Fibroblast of pulmonary artery (primary cell): ENCODE data around the gene CELF4.

ENCODE experiments used
- DNase-seq: peaks from one replicate; pipeline ENCODE4 v3.0.0-alpha.2; 2010; ENCODE audit warnings: low read depth
- H3K4me3 ChIP-seq: replicated peaks from 2 replicates; pipeline ENCODE4 v1.5.1; 2011; ENCODE audit warnings: low read depth, mild to moderate bottlenecking, control low read depth, low read length, moderate library complexity
- TF ChIP-seq, protein P1 (sequence below): IDR thresholded peaks from 2 replicates; pipeline ENCODE4 v1.5.1; 2011; ENCODE audit warnings: mild to moderate bottlenecking, control low read depth, low read length, inconsistent platforms; ENCODE audit errors: missing control alignments

The CELF4 gene

DNA sequence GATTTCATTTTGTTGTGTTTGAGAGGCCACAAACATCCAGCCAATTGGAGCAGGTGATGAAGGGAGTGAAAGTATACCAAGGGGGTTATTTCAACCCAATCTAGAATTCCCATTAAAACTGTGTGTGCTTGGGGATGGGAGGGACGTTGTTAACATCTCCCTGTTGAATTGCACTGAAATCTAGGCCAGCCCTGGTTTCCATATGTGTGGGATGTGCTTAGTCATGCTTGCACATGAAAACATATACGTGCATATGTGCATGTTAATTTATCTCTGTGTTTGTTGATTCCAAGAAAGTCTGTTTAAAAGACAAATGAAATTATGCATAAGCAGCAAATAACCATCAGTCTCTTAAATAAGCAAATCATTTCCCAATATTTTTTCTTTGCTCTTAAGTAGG is 5.6 kb downstream of the CELF4 start:
- DNase-seq, result no peak

DNA sequence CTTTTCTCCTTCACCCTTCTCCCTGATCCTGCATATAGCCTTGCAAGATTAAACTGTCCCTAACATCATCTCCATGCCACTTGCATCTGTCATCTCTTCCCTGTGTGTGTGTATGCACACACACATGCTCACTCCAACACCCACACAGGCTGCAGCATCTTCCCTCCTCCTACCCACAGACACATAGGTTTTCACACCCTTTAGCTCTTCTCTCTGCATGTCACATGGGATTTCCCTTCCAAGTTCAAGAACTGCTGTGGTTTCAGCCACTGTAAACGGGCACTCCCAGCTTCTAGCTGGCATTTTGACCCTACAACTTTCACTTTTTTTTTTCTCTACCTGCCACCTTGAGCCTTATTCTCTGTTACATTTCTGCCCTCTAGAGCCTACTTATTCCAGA is 6.4 kb downstream of the CELF4 start:
- no peak for DNase-seq
- TF ChIP-seq, protein P1, sequence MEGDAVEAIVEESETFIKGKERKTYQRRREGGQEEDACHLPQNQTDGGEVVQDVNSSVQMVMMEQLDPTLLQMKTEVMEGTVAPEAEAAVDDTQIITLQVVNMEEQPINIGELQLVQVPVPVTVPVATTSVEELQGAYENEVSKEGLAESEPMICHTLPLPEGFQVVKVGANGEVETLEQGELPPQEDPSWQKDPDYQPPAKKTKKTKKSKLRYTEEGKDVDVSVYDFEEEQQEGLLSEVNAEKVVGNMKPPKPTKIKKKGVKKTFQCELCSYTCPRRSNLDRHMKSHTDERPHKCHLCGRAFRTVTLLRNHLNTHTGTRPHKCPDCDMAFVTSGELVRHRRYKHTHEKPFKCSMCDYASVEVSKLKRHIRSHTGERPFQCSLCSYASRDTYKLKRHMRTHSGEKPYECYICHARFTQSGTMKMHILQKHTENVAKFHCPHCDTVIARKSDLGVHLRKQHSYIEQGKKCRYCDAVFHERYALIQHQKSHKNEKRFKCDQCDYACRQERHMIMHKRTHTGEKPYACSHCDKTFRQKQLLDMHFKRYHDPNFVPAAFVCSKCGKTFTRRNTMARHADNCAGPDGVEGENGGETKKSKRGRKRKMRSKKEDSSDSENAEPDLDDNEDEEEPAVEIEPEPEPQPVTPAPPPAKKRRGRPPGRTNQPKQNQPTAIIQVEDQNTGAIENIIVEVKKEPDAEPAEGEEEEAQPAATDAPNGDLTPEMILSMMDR, result no peak
- no peak overlapping the region for H3K4me3 ChIP-seq

More for the DNA sequence above, 5.6 kb downstream of the CELF4 start:
- no peak overlapping the region for H3K4me3 ChIP-seq
- TF ChIP-seq, protein P1, result no peak

DNA sequence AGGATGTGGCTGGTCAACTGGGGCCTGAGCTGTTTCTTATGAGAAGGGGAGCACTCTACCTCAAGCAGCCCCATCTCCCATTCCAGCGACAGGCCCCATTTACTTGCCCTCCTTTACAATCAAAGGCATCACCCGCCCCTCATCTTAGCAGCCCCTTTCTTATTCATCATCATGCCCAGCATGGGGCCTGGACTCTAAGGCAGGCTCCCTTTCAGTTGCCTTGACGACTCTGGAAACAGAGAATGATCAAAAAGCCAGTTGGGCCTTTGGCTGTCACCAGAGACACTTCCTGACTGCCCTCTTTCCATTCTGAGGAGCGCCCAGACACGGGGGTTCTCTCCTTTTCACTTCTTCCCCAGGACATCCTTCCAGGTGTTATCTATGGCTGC is 11.2 kb downstream of the CELF4 start:
- no peak for DNase-seq
- no peak overlapping the region for H3K4me3 ChIP-seq
- TF ChIP-seq, protein P1, result no peak

DNA sequence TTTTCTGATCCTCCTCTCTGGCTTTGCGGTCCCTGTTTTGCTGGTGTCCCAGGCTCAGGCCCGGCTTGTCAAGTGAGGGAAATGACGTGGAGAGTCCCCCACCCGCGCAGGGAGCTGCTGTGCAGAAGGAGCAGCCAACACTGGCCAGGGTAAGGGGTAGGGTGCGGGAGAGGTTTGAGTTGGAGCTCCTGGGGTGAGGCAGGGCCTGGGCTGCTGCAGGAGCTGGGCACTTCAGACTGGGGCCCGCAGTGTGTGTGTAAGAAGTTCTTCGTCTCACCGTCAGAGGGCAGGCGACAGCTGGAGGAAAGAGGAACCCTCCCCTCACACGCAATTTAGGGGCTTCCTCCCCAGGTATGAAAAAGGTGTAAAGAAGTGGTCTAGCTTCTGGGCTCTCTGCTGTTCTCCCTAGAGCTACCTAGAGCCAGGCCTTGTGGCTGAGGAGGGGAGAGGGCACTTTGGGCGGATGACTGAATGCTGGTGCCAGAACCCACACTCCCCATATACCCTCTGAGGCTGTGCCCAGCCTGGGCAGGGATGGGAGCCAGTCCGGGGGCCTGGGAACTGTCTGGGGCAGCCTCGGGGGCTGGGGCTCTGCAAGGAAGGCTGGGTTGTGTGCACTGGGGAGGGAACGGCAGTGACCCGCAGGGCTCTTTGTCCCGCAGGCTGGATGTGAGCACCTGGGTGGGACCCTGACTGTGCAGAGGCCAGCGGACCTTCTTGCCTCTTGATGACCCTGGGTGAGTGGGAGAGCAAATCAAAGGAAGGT is 11.8 kb downstream of the CELF4 start:
- no peak for DNase-seq
- H3K4me3 ChIP-seq, result no peak overlapping the region
- TF ChIP-seq, protein P1, result peak; percentile 29

DNA sequence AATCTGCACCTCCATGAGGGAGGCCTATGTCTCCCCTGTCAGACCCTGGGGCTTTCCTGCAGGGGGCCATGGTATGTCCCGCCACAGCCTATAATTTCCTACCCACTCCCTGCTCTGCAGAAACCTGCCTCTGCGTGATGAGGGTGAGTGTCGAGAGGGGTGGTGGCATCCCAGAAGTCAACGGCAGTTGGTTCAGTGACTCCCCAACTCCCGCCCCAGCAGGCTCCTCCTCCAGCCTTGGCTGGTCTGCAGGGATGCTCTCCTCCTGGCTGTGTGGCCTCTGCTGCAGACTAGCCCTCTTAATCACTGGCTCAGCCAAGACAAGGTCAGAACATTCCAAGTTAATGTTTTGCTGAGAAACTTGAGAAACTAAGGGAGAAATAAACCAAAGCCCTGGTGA is 13.3 kb downstream of the CELF4 start:
- TF ChIP-seq, protein P1, result no peak
- no peak overlapping the region for H3K4me3 ChIP-seq
- DNase-seq, result no peak

DNA sequence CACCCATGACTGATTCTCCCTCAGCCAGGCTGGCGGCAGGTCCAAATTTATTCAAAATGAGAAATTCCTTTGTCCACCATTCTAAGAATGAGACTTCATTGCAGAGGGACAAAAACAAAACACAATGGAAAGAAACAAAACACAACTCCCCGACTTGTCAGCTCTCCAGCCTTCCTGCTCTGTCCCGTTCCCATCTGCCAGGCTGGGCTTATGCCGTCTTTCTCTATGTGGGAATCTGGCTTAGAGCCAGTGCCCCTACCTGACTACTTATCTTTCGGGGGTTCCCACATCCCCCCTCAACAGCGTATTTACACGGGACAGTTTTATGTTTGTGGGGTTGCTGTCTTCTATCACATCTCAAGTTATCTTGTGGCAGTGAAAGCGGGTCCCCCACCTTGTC is 13.8 kb downstream of the CELF4 start:
- TF ChIP-seq, protein P1, result no peak

DNA sequence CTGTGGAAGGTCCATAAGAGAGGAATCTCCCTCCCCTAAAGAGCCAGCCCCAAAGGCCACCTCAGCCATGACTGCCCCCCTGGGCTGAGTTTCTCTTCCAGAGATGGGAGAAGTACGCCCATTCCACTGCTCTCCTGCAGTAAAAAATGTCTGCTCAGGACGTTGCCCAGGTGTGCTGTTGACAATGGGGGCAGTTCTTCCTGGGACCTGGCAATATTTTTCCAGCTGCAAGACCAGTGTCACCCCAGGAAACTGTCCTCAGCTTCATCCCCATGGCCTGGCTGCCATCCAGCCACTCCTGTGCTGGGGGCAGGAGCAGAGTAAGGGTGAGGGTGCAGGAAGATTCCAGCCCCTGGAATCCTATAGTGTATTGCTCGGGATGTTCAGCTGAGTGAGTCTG is 14.3 kb downstream of the CELF4 start:
- H3K4me3 ChIP-seq, result no peak overlapping the region
- DNase-seq, result no peak
- TF ChIP-seq, protein P1, result no peak

More for the DNA sequence above, 13.8 kb downstream of the CELF4 start:
- no peak for DNase-seq
- H3K4me3 ChIP-seq, result no peak overlapping the region
